Esophagus squamous epithelium (tissue), 4 donors: ENCODE measurements around the gene ZNF75A.

Source experiments
- POLR2A ChIP-seq, 4 donors: fragments of 450-650 bp; IDR thresholded peaks; one replicate each; pipeline ENCODE4 v1.6.1; 2017; ENCODE audit warnings: antibody characterized with exemption in 4 of 4, mild to moderate bottlenecking in 4 of 4, moderate library complexity in 3 of 4
- TF ChIP-seq, protein P1 (sequence below), 6 experiments: fragments of 450-650 bp in 4 of 6; fragments of 200-600 bp in 2 of 6; sonication (generic) in 2 of 6; IDR thresholded peaks; one replicate each; pipeline ENCODE4 v1.5.1; 2016 to 2019; ENCODE audit warnings: antibody characterized with exemption in 6 of 6, mild to moderate bottlenecking in 4 of 6, moderate library complexity in 4 of 6

DNA sequence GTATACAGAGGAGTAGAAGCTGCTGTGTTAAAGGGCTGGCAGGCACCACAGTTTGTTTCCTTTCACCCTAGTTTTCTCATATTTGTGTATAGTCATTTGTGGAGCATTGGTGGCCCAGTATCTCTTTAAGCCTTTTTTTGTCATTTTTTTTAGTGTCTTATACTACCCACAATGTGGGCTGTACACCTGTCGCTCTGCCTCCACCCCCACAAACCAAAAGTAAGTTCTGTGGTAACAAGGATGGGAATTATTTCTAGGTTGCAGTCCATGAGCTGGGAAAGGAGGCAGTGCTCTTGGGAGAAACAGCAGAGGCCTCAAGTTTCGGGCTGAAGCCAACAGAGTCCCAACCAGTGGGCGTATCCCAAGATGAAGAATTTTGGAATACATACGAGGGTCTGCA is 6.2 kb downstream of the ZNF75A start:
- TF ChIP-seq, protein P1, sequence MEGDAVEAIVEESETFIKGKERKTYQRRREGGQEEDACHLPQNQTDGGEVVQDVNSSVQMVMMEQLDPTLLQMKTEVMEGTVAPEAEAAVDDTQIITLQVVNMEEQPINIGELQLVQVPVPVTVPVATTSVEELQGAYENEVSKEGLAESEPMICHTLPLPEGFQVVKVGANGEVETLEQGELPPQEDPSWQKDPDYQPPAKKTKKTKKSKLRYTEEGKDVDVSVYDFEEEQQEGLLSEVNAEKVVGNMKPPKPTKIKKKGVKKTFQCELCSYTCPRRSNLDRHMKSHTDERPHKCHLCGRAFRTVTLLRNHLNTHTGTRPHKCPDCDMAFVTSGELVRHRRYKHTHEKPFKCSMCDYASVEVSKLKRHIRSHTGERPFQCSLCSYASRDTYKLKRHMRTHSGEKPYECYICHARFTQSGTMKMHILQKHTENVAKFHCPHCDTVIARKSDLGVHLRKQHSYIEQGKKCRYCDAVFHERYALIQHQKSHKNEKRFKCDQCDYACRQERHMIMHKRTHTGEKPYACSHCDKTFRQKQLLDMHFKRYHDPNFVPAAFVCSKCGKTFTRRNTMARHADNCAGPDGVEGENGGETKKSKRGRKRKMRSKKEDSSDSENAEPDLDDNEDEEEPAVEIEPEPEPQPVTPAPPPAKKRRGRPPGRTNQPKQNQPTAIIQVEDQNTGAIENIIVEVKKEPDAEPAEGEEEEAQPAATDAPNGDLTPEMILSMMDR (IDR thresholded peaks at IDR 0.05): no peak
- no peak for TF ChIP-seq POLR2A (IDR thresholded peaks at IDR 0.05)
